Activated CD4-positive, alpha-beta T cell treated with anti-CD3 and anti-CD28 coated beads, Interleukin-2, amount 50 U/mL, for 1 hour (primary cell): Measurements from ENCODE around the gene ECHDC1.
A peak's percentile ranks its signal among the peaks of the same experiment; 100 is the strongest.

ENCODE experiments used
- DNase-seq: peaks from one replicate; pipeline ENCODE4 v3.0.0-alpha.2; 2020

ECHDC1 gene

DNA sequence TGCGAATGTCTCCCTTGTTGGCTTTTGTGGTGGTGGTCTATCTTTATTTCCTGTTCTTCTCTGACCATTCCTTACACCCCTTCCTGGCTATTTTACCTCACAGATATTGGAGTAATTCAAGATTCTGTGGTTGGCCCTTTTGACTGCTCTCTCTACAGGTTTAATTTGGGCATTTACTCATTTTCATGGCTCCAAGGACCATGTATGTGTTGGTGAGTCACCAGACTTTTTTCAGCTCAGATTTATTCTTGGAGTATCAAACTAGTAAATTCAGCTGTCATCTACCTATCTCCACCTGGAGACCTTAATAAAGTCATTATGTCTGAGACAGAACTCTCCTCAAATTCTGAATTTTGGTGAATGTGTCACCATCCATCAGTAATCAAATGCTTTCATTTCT, 61.2 kb downstream of the ECHDC1 start:
- DNase-seq = no peak

DNA sequence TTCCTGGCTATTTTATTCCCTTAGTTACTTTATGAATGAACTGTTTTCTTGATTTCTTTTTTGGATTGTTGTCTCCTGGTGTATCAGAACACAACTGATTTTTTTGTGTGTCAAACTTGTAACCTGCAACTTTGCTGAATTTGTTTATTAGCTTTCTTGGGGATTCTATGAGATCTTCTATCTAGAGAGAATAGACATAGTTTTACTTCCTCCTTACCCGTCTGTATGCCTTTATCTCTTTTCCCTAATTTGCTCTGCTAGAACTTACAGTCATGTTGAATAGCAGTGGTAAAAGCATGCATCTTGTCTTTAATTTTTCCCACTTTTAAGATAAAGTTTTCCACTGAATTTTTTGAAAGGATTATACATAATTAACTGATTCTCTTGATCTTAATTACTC, 63.6 kb downstream of the ECHDC1 start:
- DNase-seq = no peak

DNA sequence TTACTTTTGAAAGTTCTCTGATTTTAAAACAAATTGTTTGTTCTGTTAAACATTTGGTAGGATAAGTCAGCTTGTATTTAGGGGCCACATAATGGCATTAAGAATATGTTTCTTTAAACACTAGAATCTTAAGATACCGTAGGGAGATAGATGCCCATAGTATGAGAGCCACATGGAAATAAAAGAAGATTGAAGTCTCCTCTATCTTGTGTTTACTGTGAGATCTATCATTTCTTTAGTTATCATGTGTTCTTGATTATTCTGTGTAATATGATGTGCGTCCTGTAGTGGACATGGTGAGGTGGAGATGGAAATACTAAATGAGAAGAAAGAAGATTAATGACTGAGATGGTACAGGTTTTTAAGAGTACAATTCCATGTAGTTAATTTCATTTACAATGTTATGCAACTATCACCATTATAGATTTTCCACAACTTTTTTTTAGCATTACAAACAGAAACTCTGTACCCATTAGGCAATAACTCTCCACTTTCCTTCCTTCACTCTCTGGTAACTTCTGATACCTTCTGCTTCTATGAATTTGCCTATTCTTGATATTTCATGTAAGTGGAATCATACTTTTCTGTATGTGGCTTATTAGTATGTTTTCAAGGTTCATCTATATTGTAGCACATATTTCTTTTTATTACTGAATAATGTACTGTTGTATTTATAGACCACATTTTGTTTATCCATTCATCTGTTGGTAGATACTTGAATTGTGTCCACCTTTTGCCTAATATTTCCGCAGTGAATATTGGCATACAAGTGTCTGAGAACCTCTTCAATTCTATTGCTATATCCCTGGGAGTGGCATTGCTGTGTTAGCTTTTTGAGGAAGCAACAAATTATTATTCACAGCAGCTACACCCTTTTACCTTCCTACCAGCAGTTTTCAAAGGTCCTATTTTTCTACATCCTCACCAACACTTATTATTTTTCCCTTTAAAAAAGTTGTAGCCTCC, 65.2 kb downstream of the ECHDC1 start:
- DNase-seq = no peak

DNA sequence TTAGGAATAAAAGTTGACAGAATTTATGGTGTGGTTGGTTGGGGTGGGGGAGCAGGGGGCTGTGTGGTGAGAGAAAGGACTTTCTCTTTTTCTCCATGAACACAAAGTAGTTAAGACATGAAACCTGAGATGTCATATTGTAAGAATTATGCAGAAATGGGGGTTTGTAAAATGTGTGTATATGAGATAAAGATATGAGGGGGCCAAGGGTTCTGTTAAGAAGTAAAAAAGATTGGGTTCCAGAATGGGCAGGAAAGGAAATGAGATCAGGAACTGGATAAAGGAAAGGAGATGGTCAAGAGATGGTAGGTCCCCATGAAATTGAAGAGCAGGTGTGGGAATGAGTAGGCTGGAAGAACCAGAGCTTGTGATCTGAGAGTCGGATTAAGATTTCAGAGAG, 67.1 kb downstream of the ECHDC1 start:
- DNase-seq = no peak

DNA sequence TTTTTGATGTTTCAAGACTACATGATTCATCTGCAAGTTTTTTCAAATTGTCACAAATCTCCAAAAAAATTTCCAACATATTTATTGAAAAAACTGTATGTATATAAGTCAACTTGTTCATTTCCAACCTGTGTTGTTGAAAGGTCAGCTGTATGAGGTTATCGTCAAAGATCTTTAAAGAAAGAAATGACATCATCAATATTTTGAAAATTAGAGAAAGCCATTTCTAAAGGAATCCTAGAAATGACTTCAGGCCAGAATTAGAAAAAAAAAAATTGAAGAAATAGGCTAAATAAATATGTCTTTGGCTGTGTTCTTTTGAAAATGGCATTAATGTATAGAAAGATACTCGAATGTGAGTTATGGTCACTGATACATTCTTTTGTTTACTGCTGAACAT, 69.9 kb downstream of the ECHDC1 start:
- DNase-seq = no peak

DNA sequence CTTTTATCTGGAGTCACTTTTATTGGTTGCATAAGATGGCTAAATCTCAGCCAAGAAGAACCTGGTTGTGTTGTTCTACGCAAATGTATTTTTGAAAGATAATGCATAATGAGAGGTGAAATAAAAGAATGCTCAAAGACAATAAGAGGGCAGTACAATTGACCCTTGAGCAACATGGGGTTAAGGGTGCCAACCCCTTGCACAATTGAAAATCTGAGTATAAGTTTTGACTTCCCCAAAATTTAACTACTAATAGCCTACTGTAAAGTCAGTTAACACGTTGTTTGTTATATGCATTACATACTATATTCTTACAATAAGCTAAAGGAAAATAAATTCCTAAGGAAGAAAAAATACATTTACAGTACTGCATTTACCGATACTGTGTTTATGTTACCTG, 70.8 kb downstream of the ECHDC1 start:
- no peak for DNase-seq

DNA sequence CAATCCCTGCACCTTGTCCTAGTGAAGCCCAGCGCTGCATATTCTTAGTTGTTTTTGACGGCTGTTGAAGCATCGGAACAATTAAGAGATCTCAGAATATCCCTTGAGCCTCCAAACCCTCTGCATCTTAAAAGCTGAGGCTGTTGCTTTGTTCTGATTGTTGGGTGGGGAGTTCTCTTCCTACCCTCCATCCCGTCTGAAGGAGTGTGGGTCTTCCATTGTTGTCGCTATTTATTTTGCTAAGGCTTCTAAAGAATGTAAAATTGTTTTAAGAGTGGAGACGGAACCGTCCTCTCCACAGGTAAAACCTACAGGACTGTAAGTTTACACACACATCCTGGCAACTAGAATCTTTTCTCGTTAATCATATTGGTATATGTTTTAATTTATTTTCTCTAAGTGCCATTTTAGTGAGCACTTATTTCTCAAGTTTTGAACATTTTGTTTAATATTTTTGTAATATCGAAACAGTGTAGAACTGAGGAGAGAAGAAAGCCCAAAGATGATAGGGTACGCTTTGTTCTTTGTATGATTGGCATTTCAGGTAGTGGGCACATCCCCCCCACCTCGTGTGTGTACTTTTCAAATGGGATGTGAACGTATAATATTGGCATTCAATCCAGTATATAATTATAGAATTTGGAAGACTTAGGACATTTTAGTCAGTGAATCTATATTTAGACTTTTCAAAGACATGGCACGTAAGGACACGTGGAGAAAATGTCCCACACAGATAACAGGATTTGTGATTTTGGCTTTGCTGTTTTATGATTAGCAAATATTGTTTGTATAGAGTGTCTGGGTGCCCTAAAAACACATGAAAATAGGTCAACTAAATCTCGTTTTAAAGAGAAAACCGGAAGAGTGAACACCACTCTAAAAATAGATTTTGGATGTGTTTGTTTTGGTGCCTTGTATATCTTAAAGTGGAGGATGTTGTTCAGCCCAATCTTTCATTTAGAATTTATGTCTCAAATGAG, 75.5 kb downstream of the ECHDC1 start:
- DNase-seq = no peak

DNA sequence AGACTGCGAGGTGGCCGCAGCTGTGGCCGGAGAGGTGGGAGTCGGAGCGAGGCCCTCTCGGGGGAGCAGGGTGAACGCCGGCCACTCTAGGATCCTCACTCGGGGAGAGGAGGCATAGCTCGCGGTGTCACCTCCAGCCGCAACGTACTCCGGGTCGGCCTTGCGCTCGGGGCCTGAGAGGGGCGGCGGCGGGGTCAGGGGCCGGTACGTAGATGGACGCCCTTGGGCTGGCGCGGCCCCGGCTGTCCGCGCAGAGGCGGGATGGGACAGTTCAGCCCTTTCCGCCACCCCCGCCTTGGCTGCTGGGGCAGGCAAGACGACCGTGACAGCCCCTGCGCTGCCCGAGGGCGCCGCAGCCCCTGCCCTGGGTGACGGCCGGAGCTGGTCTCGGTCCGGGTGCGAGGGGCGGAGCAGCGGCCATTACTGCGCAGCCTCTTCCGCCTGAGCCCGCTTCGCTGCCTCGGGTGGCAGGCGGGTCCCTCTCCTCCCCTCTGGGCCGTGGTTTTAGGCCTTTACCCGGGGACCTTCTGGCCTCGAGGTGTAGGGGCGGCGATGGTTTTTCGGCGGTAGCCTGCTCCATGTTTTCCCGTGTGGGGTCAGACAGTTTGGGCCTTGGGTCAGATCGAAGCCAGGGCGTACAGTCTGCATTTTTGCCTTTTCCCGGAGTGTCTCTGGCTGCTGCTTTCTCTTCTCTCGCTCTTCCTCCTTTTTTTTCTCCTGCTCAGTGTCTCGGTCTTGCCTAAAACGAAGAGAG, 76.3 kb downstream of the ECHDC1 start:
- DNase-seq = peak; percentile 44

DNA sequence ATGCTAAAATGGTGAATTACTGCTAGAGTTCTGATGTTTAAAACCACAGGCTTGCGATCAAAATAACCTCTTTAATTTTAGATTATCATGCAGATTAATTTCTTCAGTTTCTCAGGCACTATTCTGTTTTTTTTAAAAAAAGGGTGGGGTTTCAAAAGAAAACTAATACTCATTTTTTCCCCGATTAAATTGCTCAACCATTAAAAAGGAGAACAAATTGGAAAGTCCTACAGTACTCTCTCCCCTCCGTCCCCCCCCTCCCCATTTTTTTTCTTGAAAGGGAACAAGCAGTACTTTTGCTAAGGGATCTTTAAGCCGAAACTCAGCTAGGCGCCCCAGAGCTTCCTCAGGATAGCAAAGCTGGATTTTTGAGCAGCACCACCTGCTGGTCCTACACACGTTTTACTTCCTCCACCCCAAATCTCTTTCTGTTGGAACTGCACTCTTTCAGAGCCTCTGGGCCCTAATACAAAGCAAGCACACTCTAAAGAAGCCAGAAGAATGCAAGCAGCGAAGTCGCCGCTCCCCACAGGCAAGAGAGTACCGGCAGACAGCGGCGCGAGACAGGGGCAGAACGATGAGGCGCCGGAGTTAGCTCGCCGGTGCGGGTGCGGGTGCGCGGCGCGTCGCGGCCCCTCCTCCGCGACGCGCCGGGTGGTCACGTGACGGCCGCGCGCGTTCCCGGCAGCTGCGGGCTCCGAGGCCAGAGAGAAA, 77.1 kb downstream of the ECHDC1 start, which contains the start of gene RNF146:
Gene RNF146, plus strand, starts transcription at position 687 of the 714 bp plus-strand sequence. CDS start 13,475 bp downstream, outside the sequence.
- peak; percentile 63 for DNase-seq

DNA sequence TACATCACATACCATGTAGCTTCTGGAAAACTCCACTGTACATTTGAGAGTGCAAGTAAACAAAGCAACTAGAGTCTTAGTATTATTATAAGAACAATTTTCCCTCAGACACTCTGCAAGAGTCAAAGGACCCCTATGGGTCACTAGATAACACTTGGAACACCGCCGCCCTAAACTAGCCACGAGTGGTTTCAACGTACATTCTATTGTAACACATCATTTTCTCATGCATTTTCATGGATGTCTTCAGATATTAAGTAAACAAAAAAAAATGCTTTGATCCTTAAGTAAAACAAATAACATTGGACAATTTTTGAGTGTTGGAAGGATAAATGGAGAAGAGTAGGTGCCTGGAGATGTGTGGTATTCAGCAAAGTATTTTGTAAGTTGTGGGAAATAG, 79.9 kb downstream of the ECHDC1 start:
- no peak for DNase-seq

DNA sequence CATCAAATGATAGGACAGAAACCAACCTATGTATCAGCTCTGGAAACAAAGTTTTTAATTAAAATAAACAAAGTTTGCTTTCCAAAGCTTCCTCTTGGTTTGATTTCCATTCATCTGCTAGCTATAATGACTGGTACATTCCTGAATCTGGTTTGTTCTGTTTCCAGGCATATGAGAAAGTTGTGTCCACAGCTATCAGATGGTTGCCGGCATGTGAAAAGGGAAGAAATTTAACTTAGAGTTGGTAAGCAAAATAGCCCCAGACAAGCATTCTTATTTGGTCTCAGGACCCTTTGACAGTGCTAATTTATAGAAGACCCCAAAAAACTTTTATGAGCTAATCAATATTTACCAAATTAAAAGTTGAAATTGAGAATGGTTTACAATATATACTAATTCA, 80.5 kb downstream of the ECHDC1 start:
- DNase-seq = no peak

DNA sequence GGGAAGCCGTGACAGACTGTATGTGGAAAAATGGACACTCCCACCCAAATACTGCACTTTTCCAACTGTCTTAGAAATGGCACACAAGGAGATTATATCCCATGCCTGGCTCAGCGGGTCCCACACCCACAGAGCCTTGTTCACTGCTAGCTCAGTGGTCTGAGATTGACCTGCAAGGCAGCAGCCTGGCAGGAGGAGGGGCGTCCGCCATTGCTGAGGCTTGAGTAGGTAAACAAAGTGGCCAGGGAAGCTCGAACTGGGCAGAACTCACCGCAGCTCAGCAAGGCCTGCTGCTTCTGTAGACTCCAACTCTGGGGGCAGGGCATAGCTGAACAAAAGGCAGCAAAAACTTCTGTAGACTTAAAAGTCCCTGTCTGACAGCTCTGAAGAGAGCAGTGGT, 88.1 kb downstream of the ECHDC1 start:
- DNase-seq = no peak

DNA sequence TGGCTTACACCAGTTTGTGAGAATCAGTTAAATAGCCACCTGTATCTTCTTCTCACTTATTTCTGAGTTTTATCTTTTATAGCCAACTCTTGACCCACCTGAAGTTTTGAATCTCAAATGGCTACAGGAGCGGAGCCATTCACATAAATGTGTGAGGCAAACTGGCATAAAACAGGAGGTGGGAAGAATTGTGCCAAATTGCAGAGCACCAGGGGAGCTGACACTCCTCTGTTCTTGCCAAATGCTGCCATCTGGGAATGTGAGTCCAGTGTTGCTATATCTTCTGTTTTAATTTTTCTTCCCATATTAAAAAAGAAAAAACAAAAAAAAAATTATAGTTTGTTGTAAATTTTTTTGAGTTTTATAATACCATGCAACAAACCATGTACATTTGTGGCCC, 93.8 kb downstream of the ECHDC1 start:
- no peak for DNase-seq

DNA sequence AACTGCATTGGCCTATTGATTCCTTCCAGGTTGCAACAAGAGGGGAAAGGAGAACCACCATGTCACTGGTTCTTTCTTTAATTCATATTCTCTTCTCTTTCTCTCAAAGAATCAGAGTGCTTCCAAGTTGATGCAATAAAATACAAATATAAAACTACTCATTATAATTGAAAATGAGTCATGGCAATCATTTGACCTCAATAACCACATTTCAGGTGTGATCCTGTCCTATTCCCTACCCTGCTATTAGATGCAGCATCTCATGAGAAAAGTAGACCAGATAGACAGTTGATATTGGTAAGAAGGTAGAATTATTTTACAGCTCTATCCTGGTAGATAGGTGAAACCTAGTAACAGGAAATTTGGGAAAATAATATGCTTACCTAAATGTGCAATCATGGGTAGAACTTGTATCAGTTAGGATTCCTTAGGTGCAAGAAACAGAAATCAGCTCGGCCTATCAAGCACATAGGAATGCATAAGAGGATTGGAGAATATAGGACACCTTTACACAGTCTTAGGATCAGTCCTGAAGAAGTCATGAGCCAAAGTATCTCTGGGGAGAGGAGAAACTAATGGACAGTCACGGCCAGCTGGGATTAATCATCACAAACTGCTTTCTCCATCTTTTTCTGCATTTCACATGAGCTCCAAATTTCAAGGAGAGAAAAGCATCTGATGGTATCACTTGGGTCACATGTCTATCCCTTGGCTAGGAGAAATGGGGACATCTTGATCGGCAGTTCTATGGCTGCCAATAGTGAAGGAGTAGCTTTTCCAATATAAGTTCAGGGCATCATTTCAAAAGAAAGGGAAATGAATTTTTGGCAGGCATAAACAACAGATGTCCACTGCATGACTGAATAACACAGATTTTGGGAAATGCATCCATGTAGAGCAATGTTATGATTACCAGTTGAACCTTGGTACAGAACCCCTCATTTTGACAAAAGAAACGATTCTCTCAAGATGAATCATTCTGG, 96.0 kb downstream of the ECHDC1 start:
- DNase-seq = no peak

DNA sequence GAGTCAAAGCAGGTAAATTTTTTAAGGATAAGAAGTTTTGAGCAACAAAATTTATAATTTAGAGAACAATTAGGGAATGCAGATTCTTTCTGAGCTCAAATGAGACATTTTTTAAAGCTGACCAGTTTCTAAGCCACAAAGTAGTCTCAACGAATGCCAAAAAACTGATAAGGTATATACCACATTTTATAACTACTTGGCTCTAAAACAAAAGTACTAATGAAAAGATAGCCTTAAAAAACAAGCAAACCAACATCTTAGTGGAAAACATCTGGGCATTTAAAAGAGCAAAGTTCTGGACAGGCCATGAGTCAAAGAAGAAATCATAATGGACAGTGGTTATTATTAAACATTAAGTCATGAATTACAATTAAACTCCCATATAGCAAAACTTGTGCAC, 99.9 kb downstream of the ECHDC1 start:
- no peak for DNase-seq
